Breast epithelium (tissue), 4 donors: Measurements from ENCODE around the gene KRTCAP2. TPM values are rescaled to one million over a fixed set of nuclear protein-coding genes. Genes with fewer than 3 reads are reported as not detected.
"Not testable (repeated sequence)": the region's sequence is repeated elsewhere in the genome, so short reads cannot be mapped to it uniquely, and the experiment has no call there.

ENCODE experiments used
- DNase-seq, 2 donors: peaks; one replicate each; pipeline ENCODE4 v3.0.0-alpha.2; 2019; ENCODE audit warnings: low spot score in 2 of 2
- H3K27ac ChIP-seq, 2 donors: fragments of 200-600 bp; sonication (generic) in 1 of 2; one replicate each; pipeline ENCODE4 v1.5.1; 2016 to 2019; ENCODE audit warnings: mild to moderate bottlenecking in 1 of 2
- H3K27me3 ChIP-seq, 2 donors: fragments of 200-600 bp; sonication (generic) in 1 of 2; one replicate each; pipeline versions ENCODE4 v1.5.1 to v1.6.0; 2017 to 2019; ENCODE audit warnings: control low read depth in 1 of 2, mild to moderate bottlenecking in 1 of 2
- H3K36me3 ChIP-seq: fragments of 200-600 bp; one replicate; pipeline ENCODE4 v1.5.1; 2019
- H3K4me1 ChIP-seq, 2 donors: fragments of 200-600 bp; sonication (generic); one replicate each; pipeline ENCODE4 v1.5.1; 2016 to 2019; ENCODE audit warnings: control low read depth in 1 of 2
- H3K4me3 ChIP-seq, 3 donors: fragments of 200-600 bp; sonication (generic); 1 replicate in 2 of 3; 2 replicates in 1 of 3; pipeline ENCODE4 v1.5.1; 2016 to 2019; ENCODE audit warnings: mild to moderate bottlenecking in 3 of 3, moderate library complexity in 2 of 3
- H3K9me3 ChIP-seq, 2 donors: fragments of 200-600 bp; sonication (generic) in 1 of 2; one replicate each; pipeline ENCODE4 v1.5.1; 2016 to 2019; ENCODE audit warnings: control low read depth in 1 of 2
- CTCF ChIP-seq, 3 donors: fragments of 450-650 bp; IDR thresholded peaks; one replicate each; pipeline ENCODE4 v1.5.1; 2016 to 2017; ENCODE audit warnings: antibody characterized with exemption in 3 of 3, mild to moderate bottlenecking in 3 of 3, moderate library complexity in 3 of 3
- POLR2A ChIP-seq: fragments of 450-650 bp; IDR thresholded peaks from one replicate; pipeline ENCODE4 v1.6.1; 2016; ENCODE audit warnings: antibody characterized with exemption, mild to moderate bottlenecking, moderate library complexity
- POLR2AphosphoS5 ChIP-seq, 3 donors: sonication (generic); formaldehyde crosslinking; IDR thresholded peaks; one replicate each; pipeline ENCODE4 v1.6.1; 2017; ENCODE audit warnings: antibody characterized with exemption in 3 of 3
- intact Hi-C: fragments of 100-400 bp; cut with DNase I; formaldehyde crosslinking; loops from one replicate; pipeline ENCODE4 v1.15.1; 2023; ENCODE audit warnings: low total_unique reads
- total RNA-seq, 3 donors: library from RNA; depleted of rRNA; stranded (reverse); fragments of >200 nt; gene quantifications; one replicate each; pipeline ENCODE4 v1.1.0, GENCODE V29; 2016

KRTCAP2 gene
- total RNA-seq, 3 donors from 2014 or later = 104 to 147 (median 131) TPM

GRCh38 chr1:155170101-155170785 is 2.9 kb downstream of the KRTCAP2 start:
- intact Hi-C loops = no loop called here
- H3K4me1 ChIP-seq = peaks cover 3% of the 10 kb centered on the region in 2 donors
- no peaks in the 10 kb centered on the region for H3K27me3 ChIP-seq
- H3K9me3 ChIP-seq = no peaks in the 10 kb centered on the region
- DNase-seq = no peak
- H3K27ac ChIP-seq = no peak overlapping the region
- no peaks in the 10 kb centered on the region for H3K36me3 ChIP-seq
- TF ChIP-seq POLR2A = no peak
- no peak for TF ChIP-seq CTCF (IDR thresholded peaks at IDR 0.05)
- TF ChIP-seq POLR2AphosphoS5 (IDR thresholded peaks at IDR 0.05) = no peak
- no peak overlapping the region for H3K4me3 ChIP-seq

- no peak for TF ChIP-seq CTCF (IDR thresholded peaks at IDR 0.05)
- no peak for TF ChIP-seq POLR2A
- peaks cover 3% of the 10 kb centered on the region in 2 donors for H3K4me1 ChIP-seq
- H3K9me3 ChIP-seq = no peaks in the 10 kb centered on the region
- no peak overlapping the region for H3K4me3 ChIP-seq
- no peak overlapping the region for H3K27ac ChIP-seq
- no peaks in the 10 kb centered on the region for H3K36me3 ChIP-seq
- DNase-seq = no peak
- intact Hi-C loops = loop anchor here (5.0 kb wide), 1 partner anchor 77 kb away; no protein-coding TSS in a partner anchor
- H3K27me3 ChIP-seq = no peaks in the 10 kb centered on the region
These were observed 3.6 kb downstream of the KRTCAP2 start for GRCh38 chr1:155169541-155169940.

- DNase-seq = no peak
- no peak for TF ChIP-seq POLR2A
- TF ChIP-seq POLR2AphosphoS5 (IDR thresholded peaks at IDR 0.05) = no peak
- no peak for TF ChIP-seq CTCF (IDR thresholded peaks at IDR 0.05)
- Histone ChIP-seq H3K4me1 (peaks cover 3% of the 10 kb centered on the region in 2 donors), H3K27ac (no peak overlapping the region), H3K9me3 (no peaks in the 10 kb centered on the region), H3K36me3 (no peaks in the 10 kb centered on the region), H3K27me3 (no peaks in the 10 kb centered on the region), H3K4me3 (no peak overlapping the region)
- intact Hi-C loops = loop anchor here (5.0 kb wide), 1 partner anchor 76 kb away; no protein-coding TSS in a partner anchor
These were observed 4.5 kb downstream of the KRTCAP2 start for GRCh38 chr1:155168456-155169210.

GRCh38 chr1:155168105-155168445 is 5.0 kb downstream of the KRTCAP2 start:
- H3K4me1 ChIP-seq, DNase-seq, H3K9me3 ChIP-seq, H3K36me3 ChIP-seq, H3K27me3 ChIP-seq: not testable (repeated sequence)
- H3K4me3 ChIP-seq = peak overlapping the region in 1 of 3 donors; percentile 7
- intact Hi-C loops = loop anchor here (5.0 kb wide), 1 partner anchor 76 kb away; no protein-coding TSS in a partner anchor
- H3K27ac ChIP-seq = peak overlapping the region in 1 of 2 donors; percentile 11

- peak; percentile 75 to 88 for DNase-seq
- TF ChIP-seq CTCF (IDR thresholded peaks at IDR 0.05) (peak; percentile 83 to 95 (median 94)), POLR2A (no peak), POLR2AphosphoS5 (IDR thresholded peaks at IDR 0.05) (peak in 1 of 3 donors; percentile 40)
- peaks cover 3% of the 10 kb centered on the region in 2 donors for H3K4me1 ChIP-seq
- no peaks in the 10 kb centered on the region for H3K36me3 ChIP-seq
- H3K27ac ChIP-seq = peak overlapping the region; percentile 40 to 79
- no peaks in the 10 kb centered on the region for H3K27me3 ChIP-seq
- H3K4me3 ChIP-seq = peak overlapping the region in 2 of 3 donors; percentile 7 to 50
- no peaks in the 10 kb centered on the region for H3K9me3 ChIP-seq
- intact Hi-C loops = loop anchor here (5.0 kb wide), 1 partner anchor 75 kb away; no protein-coding TSS in a partner anchor
These were observed 5.7 kb downstream of the KRTCAP2 start for GRCh38 chr1:155167166-155168104.
